HFFc6 (cell line): ENCODE measurements around the gene IRF1. TPM values are rescaled to one million over a fixed set of nuclear protein-coding genes. Genes with fewer than 3 reads are reported as not detected.

Experiments
- DNase-seq: peaks from one replicate; pipeline ENCODE4 v3.0.0-alpha.2; 2018
- H3K27ac Mint-ChIP-seq: 2 replicates; pipeline ENCODE4 v1.8.0; 2020; ENCODE audit warnings: mild to moderate bottlenecking, mixed read lengths
- H3K27me3 Mint-ChIP-seq: 2 replicates; pipeline ENCODE4 v1.8.0; 2021; ENCODE audit warnings: mild to moderate bottlenecking, moderate library complexity, mixed read lengths; ENCODE audit not compliant: insufficient read depth
- H3K36me3 Mint-ChIP-seq: 2 replicates; pipeline ENCODE4 v1.8.0; 2021; ENCODE audit warnings: low read depth, mixed read lengths
- H3K4me1 Mint-ChIP-seq: 2 replicates; pipeline ENCODE4 v1.8.0; 2020; ENCODE audit warnings: low read depth, mixed read lengths
- H3K4me3 Mint-ChIP-seq: 2 replicates; pipeline ENCODE4 v1.8.0; 2020; ENCODE audit warnings: mild to moderate bottlenecking, moderate library complexity, mixed read lengths
- H3K9me3 Mint-ChIP-seq: 2 replicates; pipeline ENCODE4 v1.8.0; 2020; ENCODE audit warnings: mild to moderate bottlenecking, mixed read lengths
- long read RNA-seq: library from polyadenylated mRNA; unstranded; transcript quantifications from one replicate; pipeline ENCODE4 v2.0.0, GENCODE V29; 2019
- total RNA-seq, 6 experiments: library from RNA; stranded (reverse); fragmentation: NEBNext Ultra II Directional; extraction: Animal tissue kit (Norgen Biotek cat#: 25700); gene quantifications; 2 replicates in 1 of 6; 3 replicates in 5 of 6; pipeline ENCODE4 v1.2.3, GENCODE V29; 2021
- TF ChIP-seq, protein P1 (sequence below): fragments of 200-600 bp; sonication (generic); IDR thresholded peaks from 2 replicates; pipeline ENCODE4 v1.5.0; 2021; ENCODE audit warnings: antibody characterized with exemption, mild to moderate bottlenecking

IRF1 gene, protein sequence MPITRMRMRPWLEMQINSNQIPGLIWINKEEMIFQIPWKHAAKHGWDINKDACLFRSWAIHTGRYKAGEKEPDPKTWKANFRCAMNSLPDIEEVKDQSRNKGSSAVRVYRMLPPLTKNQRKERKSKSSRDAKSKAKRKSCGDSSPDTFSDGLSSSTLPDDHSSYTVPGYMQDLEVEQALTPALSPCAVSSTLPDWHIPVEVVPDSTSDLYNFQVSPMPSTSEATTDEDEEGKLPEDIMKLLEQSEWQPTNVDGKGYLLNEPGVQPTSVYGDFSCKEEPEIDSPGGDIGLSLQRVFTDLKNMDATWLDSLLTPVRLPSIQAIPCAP
- total RNA-seq: 10 to 100 TPM in 5 of 6 experiments, 1 to 10 TPM in 1; 9.8 to 19.7 (median 17.3) TPM
- long read RNA-seq, transcript IRF1-201 (10 exons, 3,579 nt): major isoform, 6 of 8 reads
- long read RNA-seq, partial matches to known transcripts: 2 of 8 reads
- long read RNA-seq, other reads (novel, unspliced or antisense): 0 of 8 reads

DNA sequence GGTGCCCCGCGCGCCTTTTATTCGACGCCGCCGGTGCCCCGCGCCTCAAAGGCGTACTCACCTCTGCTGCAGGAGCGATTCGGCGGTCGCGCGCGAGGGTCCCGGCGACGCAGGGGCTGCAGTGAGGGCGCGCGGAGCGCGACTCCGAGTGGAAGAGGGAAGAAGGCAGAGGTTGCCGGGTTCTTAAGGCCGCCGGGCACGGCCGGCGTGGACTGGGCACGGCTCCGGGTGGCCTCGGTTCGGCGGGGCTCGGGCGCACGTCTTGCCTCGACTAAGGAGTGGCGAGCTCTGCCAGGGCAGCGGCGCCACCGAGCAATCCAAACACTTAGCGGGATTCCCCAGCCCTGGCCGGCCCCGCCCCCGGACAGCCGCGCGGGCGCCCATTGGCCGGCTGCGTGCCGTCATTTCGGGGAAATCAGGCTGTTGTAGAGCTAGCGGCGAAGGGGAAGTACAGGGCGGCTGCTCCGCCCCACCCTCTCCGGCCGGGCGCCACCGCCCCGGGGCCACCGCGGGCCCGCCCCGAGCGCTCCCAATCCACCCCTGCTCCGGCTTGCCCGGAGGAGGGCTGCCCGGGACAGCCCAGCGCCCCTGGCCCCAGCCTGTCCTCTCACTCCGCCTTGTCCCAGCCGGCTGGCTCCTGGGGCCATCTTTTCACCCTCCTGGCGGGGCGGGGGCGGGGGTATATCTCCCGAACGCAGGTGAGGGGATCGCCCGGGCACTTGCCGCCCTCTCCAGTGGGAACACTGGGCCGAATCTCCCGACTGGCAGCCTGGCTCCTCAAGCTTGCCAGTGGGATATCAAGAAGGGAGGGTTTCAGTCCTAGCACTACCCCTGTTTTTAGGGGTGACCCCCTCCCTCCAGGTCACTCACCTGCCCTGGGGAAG lies at the start of gene IRF1:
Gene IRF1, minus strand, starts transcription at position 290 of the 884 bp plus-strand sequence. CDS start 1,295 bp downstream, outside the sequence.
- Mint-ChIP-seq H3K4me3 (peak within 1 kb of the TSS; percentile 92), H3K27me3 (peaks cover 2% of the 10 kb centered on the region; the same call in 1 of the 2 replicates), H3K4me1 (peaks cover 41% of the 10 kb centered on the region), H3K27ac (peak within 1 kb of the TSS; percentile 69), H3K36me3 (peaks cover 15% of the 10 kb centered on the region), H3K9me3 (no peaks in the 10 kb centered on the region)
- TF ChIP-seq, protein P1, sequence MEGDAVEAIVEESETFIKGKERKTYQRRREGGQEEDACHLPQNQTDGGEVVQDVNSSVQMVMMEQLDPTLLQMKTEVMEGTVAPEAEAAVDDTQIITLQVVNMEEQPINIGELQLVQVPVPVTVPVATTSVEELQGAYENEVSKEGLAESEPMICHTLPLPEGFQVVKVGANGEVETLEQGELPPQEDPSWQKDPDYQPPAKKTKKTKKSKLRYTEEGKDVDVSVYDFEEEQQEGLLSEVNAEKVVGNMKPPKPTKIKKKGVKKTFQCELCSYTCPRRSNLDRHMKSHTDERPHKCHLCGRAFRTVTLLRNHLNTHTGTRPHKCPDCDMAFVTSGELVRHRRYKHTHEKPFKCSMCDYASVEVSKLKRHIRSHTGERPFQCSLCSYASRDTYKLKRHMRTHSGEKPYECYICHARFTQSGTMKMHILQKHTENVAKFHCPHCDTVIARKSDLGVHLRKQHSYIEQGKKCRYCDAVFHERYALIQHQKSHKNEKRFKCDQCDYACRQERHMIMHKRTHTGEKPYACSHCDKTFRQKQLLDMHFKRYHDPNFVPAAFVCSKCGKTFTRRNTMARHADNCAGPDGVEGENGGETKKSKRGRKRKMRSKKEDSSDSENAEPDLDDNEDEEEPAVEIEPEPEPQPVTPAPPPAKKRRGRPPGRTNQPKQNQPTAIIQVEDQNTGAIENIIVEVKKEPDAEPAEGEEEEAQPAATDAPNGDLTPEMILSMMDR: no peak; the same call in 1 of the 2 replicates
- peak; percentile 95 for DNase-seq

DNA sequence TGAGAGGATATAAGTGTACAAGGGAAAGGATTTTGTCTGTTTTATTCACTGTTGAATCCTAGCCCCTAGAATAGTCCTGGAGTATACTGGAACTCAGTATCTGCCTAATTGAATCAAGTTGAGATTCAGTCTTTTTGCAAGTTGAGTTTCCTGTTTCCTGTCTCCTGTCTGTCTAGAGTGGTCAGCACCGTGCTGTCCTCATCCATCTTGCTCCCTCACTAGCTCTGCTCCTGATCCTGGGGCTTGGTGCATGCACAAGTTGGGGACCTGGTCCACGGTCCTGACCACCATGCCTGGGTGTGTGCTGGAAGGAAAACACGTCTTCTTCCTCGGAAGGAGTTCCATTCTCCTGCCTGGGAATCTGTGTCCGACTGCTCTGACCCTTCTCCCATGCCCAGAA lies 49.6 kb upstream of the IRF1 start:
- TF ChIP-seq, protein P1: no peak
- no peak overlapping the region for H3K4me3 Mint-ChIP-seq
- no peaks in the 10 kb centered on the region for H3K36me3 Mint-ChIP-seq
- no peaks in the 10 kb centered on the region for H3K9me3 Mint-ChIP-seq
- no peak for DNase-seq
- no peaks in the 10 kb centered on the region for H3K4me1 Mint-ChIP-seq
- no peak overlapping the region for H3K27ac Mint-ChIP-seq
- H3K27me3 Mint-ChIP-seq: peaks cover 14% of the 10 kb centered on the region

DNA sequence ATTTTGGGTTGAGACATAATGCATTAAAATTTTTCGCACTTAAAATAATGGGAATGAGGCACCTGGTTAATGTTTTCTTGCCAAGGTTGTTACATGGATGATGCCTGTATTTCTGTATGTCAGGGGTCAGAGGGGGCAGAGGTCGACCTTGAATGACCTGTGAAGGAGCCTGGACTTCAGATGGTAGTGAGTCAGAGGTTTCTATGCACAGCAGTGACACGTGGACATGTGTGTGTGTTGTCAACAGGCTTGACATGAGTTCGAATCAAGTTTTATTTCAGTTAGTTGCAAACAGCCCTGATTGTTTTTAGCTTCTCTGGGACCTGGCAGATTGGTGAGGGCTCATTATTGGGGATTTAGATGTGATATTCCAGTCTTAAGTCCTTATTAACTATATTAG lies 49.1 kb upstream of the IRF1 start:
- H3K9me3 Mint-ChIP-seq: no peaks in the 10 kb centered on the region
- TF ChIP-seq, protein P1: no peak
- H3K4me3 Mint-ChIP-seq: no peak overlapping the region
- no peaks in the 10 kb centered on the region for H3K4me1 Mint-ChIP-seq
- peaks cover 12% of the 10 kb centered on the region for H3K27me3 Mint-ChIP-seq
- no peak overlapping the region for H3K27ac Mint-ChIP-seq
- H3K36me3 Mint-ChIP-seq: no peaks in the 10 kb centered on the region
- no peak for DNase-seq

DNA sequence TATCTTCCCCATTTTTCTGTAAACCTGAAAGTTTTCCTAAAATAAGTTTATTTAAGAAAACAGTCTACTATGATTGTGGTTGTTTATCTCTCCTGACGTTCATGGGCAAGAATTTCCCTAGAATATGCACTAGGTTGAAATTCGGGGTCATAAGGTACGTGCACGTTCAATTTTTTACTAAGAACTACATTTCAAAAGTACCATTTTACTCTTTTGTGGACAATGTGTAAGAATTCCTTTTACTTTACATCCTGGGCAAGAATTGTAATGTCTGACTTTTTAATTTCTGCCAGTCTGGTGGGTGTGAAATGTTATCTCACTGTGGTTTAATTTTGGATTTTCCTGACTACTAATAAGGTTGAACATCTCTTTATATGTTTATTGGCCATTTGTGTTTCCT lies 40.4 kb upstream of the IRF1 start:
- Mint-ChIP-seq H3K4me1 (peaks cover 9% of the 10 kb centered on the region), H3K36me3 (no peaks in the 10 kb centered on the region), H3K27ac (no peak overlapping the region), H3K4me3 (no peak overlapping the region), H3K27me3 (peaks cover 17% of the 10 kb centered on the region), H3K9me3 (no peaks in the 10 kb centered on the region)
- TF ChIP-seq, protein P1: no peak
- no peak for DNase-seq

DNA sequence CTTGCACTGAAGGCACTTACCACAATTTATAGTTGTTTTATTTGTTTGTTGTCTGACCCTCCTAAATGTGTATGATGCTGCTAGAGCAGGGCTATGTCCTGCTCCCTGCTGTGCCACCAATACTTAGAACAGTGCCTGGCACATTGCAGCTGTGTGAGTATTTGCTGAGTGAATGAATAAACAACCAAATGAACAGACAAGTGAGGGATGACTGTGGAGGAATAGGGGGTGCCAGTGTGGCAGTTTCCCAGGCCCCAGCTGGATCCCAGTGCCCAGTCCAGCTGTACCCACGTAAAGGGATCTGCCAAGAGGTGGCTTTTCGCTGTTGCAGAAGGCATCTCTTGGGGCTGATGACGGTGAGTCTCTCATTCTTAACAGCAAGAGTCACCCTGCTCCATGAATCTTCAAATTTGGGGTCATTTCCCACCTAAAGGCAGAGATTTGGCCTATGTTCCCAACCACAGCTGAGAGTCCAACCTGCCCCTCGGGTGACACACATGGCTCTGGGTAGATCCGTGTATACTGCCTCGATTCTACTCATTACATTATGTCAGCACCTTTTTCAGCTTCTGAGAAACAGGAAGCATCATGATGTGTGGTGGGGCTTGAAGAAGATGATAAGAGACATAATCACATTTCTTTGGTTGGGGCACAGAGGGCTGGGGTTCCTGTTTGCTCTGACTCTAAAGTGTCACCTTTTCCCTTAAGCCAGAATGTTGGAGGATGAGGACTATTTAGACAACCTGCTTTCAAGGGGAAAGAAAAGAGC lies 38.5 kb upstream of the IRF1 start:
- TF ChIP-seq, protein P1: no peak
- no peak for DNase-seq
- no peaks in the 10 kb centered on the region for H3K36me3 Mint-ChIP-seq
- no peaks in the 10 kb centered on the region for H3K9me3 Mint-ChIP-seq
- H3K4me1 Mint-ChIP-seq: peaks cover 9% of the 10 kb centered on the region
- peaks cover 29% of the 10 kb centered on the region for H3K27me3 Mint-ChIP-seq
- no peak overlapping the region for H3K4me3 Mint-ChIP-seq
- no peak overlapping the region for H3K27ac Mint-ChIP-seq
